Gastroesophageal sphincter (tissue), 4 donors: ENCODE data around the gene TBC1D8B. TPM values are rescaled to one million over a fixed set of nuclear protein-coding genes. Genes with fewer than 3 reads are reported as not detected.
A peak's percentile ranks its signal among the peaks of the same experiment; 100 is the strongest.
"Not testable (repeated sequence)": the region's sequence is repeated elsewhere in the genome, so short reads cannot be mapped to it uniquely, and the experiment has no call there.

Source experiments
- ATAC-seq: fragments of 150-250 bp; one replicate; pipeline ENCODE4 v1.9.1; 2016; ENCODE audit warnings: mild to moderate bottlenecking, moderate library complexity
- H3K27ac ChIP-seq, 4 donors: fragments of 200-600 bp; sonication (generic) in 3 of 4; 1 replicate in 3 of 4; 2 replicates in 1 of 4; pipeline ENCODE4 v1.5.1; 2016 to 2019
- H3K27me3 ChIP-seq: fragments of 200-600 bp; sonication (generic); one replicate; pipeline ENCODE4 v1.5.1; 2019
- H3K36me3 ChIP-seq, 2 donors: fragments of 200-600 bp; sonication (generic); one replicate each; pipeline ENCODE4 v1.5.1; 2019; ENCODE audit warnings: control low read depth in 1 of 2
- H3K4me1 ChIP-seq, 3 donors: fragments of 200-600 bp; sonication (generic); 1 replicate in 2 of 3; 2 replicates in 1 of 3; pipeline ENCODE4 v1.5.1; 2016 to 2019; ENCODE audit warnings: control low read depth in 2 of 3
- H3K4me3 ChIP-seq, 2 donors: fragments of 200-600 bp; sonication (generic); one replicate each; pipeline ENCODE4 v1.5.1; 2019; ENCODE audit warnings: mild to moderate bottlenecking in 1 of 2, moderate library complexity in 1 of 2
- H3K9me3 ChIP-seq, 3 donors: fragments of 200-600 bp; sonication (generic); one replicate each; pipeline ENCODE4 v1.5.1; 2017 to 2019; ENCODE audit warnings: control low read depth in 2 of 3
- CTCF ChIP-seq, 4 experiments: fragments of 200-600 bp in 2 of 4; fragments of 450-650 bp in 2 of 4; sonication (generic) in 1 of 4; IDR thresholded peaks; one replicate each; pipeline ENCODE4 v1.5.1; 2017 to 2019; ENCODE audit warnings: antibody characterized with exemption in 4 of 4, mild to moderate bottlenecking in 2 of 4, moderate library complexity in 2 of 4
- EP300 ChIP-seq: sonication (generic); formaldehyde crosslinking; IDR thresholded peaks from one replicate; pipeline ENCODE4 v1.6.1; 2017; ENCODE audit warnings: antibody characterized with exemption, mild to moderate bottlenecking
- POLR2A ChIP-seq, 2 donors: fragments of 450-650 bp; IDR thresholded peaks; one replicate each; pipeline ENCODE4 v1.6.1; 2017; ENCODE audit warnings: antibody characterized with exemption in 2 of 2, mild to moderate bottlenecking in 2 of 2, moderate library complexity in 1 of 2
- POLR2AphosphoS5 ChIP-seq: sonication (generic); formaldehyde crosslinking; IDR thresholded peaks from one replicate; pipeline ENCODE4 v1.6.1; 2017; ENCODE audit warnings: antibody characterized with exemption
- WGBS, 2 donors: methylation state at CpG; one replicate each; pipeline ENCODE4 v1.1.5; 2018; ENCODE audit warnings: low coverage in 1 of 2; 5-methylcytosine and 5-hydroxymethylcytosine counted together
- total RNA-seq, 4 donors: library from RNA; depleted of rRNA; stranded (reverse); fragments of >200 nt; gene quantifications; one replicate each; pipeline ENCODE4 v1.1.0, GENCODE V29; 2016

TBC1D8B gene
- total RNA-seq, 4 donors from 2014 or later = 4.0 to 5.9 (median 4.4) TPM

- WGBS, 2 donors = no CpG with 5 or more reads among the region's 13 CpGs
- TF ChIP-seq EP300 (no peak), CTCF (IDR thresholded peaks at IDR 0.05) (peak in 1 of 4 experiments; percentile 24)
Observed at GRCh38 chrX:106862972-106863688, 60.7 kb downstream of the TBC1D8B start.

GRCh38 chrX:106863697-106864096, 61.2 kb downstream of the TBC1D8B start:
- TF ChIP-seq POLR2AphosphoS5 (no peak), EP300 (no peak), POLR2A (IDR thresholded peaks at IDR 0.05) (no peak), CTCF (IDR thresholded peaks at IDR 0.05) (no peak)
- H3K27me3 ChIP-seq = no peaks in the 10 kb centered on the region
- no peak for ATAC-seq
- no peaks in the 10 kb centered on the region for H3K4me1 ChIP-seq
- H3K4me3 ChIP-seq = no peak overlapping the region
- WGBS, 2 donors = no CpG with 5 or more reads among the region's 9 CpGs
- no peaks in the 10 kb centered on the region for H3K36me3 ChIP-seq
- no peak overlapping the region for H3K27ac ChIP-seq
- H3K9me3 ChIP-seq = no peaks in the 10 kb centered on the region

More at GRCh38 chrX:106862972-106863688, 60.7 kb downstream of the TBC1D8B start:
- Histone ChIP-seq H3K36me3 (no peaks in the 10 kb centered on the region), H3K27me3 (no peaks in the 10 kb centered on the region), H3K4me3 (no peak overlapping the region), H3K27ac (no peak overlapping the region), H3K4me1 (no peaks in the 10 kb centered on the region), H3K9me3 (no peaks in the 10 kb centered on the region)
- no peak for ATAC-seq

DNA sequence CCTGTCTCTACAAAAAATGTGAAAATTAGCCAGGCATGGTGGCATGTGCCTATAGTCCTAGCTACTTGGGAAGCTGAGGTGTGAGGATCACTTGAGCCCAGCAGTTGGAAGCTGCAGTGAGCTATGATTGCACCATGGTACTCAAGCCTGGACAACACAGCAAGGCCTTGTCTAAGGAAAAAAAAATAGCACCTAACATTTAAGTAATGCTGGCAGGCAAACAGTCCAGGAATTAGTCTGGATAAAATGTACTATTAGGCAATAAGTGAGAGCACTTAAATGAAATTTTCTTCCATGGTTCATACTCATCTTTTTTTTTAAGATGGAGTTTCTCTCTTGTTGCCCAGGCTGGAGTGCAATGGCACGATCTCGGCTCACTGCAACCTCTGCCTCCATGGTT, 70.3 kb downstream of the TBC1D8B start:
- not testable (repeated sequence) for ATAC-seq, H3K4me1 ChIP-seq
- WGBS, 2 donors = 92% methylated on average over 2 of the region's 2 CpGs; no CpG with 5 or more reads in 1 of the 2 donors

DNA sequence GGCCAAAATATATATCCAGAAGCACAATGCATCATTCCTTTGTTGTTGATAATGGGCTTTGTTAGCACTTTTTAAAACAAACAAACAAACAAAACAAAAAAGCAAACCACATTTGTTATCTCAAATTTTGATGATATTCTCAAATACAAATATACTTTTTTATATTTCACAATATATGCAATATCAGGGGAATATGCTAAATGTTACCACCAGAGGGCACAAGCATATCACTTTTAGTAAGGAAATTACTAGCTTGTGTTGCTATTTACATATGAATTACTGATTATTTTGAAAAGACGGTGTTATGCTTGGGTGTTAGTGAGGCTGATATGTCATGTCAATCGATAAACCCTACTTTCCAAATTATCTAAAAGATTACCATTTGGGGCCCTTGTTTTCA, 71.6 kb downstream of the TBC1D8B start:
- no peaks in the 10 kb centered on the region for H3K27me3 ChIP-seq
- no peaks in the 10 kb centered on the region for H3K4me1 ChIP-seq

More for the DNA sequence above, 70.3 kb downstream of the TBC1D8B start:
- H3K4me3 ChIP-seq, H3K9me3 ChIP-seq, H3K27ac ChIP-seq, H3K36me3 ChIP-seq, H3K27me3 ChIP-seq: not testable (repeated sequence)

GRCh38 chrX:106875151-106875550, 72.7 kb downstream of the TBC1D8B start:
- no peak for ATAC-seq
- WGBS, 2 donors = 71 to 100% methylated on average over 1 of the region's 1 CpG
- Histone ChIP-seq H3K27ac (no peak overlapping the region), H3K4me1 (no peaks in the 10 kb centered on the region), H3K9me3 (no peaks in the 10 kb centered on the region), H3K27me3 (no peaks in the 10 kb centered on the region), H3K4me3 (no peak overlapping the region), H3K36me3 (no peaks in the 10 kb centered on the region)
- TF ChIP-seq EP300 = no peak
- no peak for TF ChIP-seq CTCF (IDR thresholded peaks at IDR 0.05)
- TF ChIP-seq POLR2A (IDR thresholded peaks at IDR 0.05) = no peak
- TF ChIP-seq POLR2AphosphoS5 = no peak

More for the DNA sequence above, 71.6 kb downstream of the TBC1D8B start:
- H3K4me3 ChIP-seq = no peak overlapping the region
- H3K9me3 ChIP-seq = no peaks in the 10 kb centered on the region
- WGBS, 2 donors = 43 to 74% methylated on average over 2 of the region's 2 CpGs
- no peak for ATAC-seq
- H3K36me3 ChIP-seq = no peaks in the 10 kb centered on the region
- TF ChIP-seq POLR2AphosphoS5 (no peak), EP300 (no peak), POLR2A (IDR thresholded peaks at IDR 0.05) (no peak), CTCF (IDR thresholded peaks at IDR 0.05) (peak in 1 of 4 experiments; percentile 54)
- H3K27ac ChIP-seq = no peak overlapping the region
